GM23248 (cell line): ENCODE measurements around the gene DNAH14.

ENCODE experiments used
- EZH2 ChIP-seq: fragments of 200-600 bp; sonication (generic); IDR thresholded peaks from 2 replicates; pipeline ENCODE4 v1.6.1; 2018; ENCODE audit warnings: antibody characterized with exemption, mild to moderate bottlenecking; ENCODE audit not compliant: insufficient read depth, poor library complexity, severe bottlenecking
- EZH2phosphoT487 ChIP-seq: fragments of 200-600 bp; sonication (generic); IDR thresholded peaks from 2 replicates; pipeline ENCODE4 v1.6.1; 2018; ENCODE audit warnings: antibody characterized with exemption, moderate library complexity, mild to moderate bottlenecking, low read depth; ENCODE audit not compliant: insufficient read depth

- TF ChIP-seq EZH2 (no peak), EZH2phosphoT487 (no peak)
These were observed 10.0 kb upstream of the DNAH14 start for GRCh38 chr1:224919508-224919907.
